WTC11 (cell line): ENCODE data around the gene TTC28. TPM values are rescaled to one million over a fixed set of nuclear protein-coding genes. Genes with fewer than 3 reads are reported as not detected.

Experiments used
- ATAC-seq: fragments of 200-7000 bp; cut with Tn5 transposase; 2 replicates; pipeline ENCODE4 v1.10.0; 2021; ENCODE audit warnings: mild to moderate bottlenecking, moderate library complexity
- CTCF ChIA-PET: fragments of 300-600 bp; sonication (Branson Sonifier 250); formaldehyde crosslinking; loops from one replicate; lab custom pipeline; 2021; ENCODE audit warnings: antibody characterized with exemption; lab: Charles Lee
- POLR2A ChIA-PET: fragments of 350-600 bp; sonication (Branson Sonifier 250); formaldehyde crosslinking; loops from one replicate; lab custom pipeline; 2021; ENCODE audit warnings: antibody characterized with exemption; lab: Charles Lee
- DNase-seq: peaks from one replicate; pipeline ENCODE4 v3.0.0; 2021; ENCODE audit warnings: low spot score
- H3K27ac Mint-ChIP-seq: 2 replicates; pipeline ENCODE4 v1.8.0; 2021; ENCODE audit warnings: mixed read lengths
- H3K27me3 Mint-ChIP-seq: 2 replicates; pipeline ENCODE4 v1.8.0; 2021; ENCODE audit warnings: low read depth, mild to moderate bottlenecking, moderate library complexity, mixed read lengths
- H3K36me3 Mint-ChIP-seq: 2 replicates; pipeline ENCODE4 v1.8.0; 2021; ENCODE audit warnings: mixed read lengths
- H3K4me1 Mint-ChIP-seq: 2 replicates; pipeline ENCODE4 v1.8.0; 2022; ENCODE audit warnings: mixed read lengths
- H3K4me3 Mint-ChIP-seq: 2 replicates; pipeline ENCODE4 v1.8.0; 2021; ENCODE audit warnings: mild to moderate bottlenecking, moderate library complexity, mixed read lengths
- H3K9me3 Mint-ChIP-seq: 2 replicates; pipeline ENCODE4 v1.8.0; 2021; ENCODE audit warnings: mixed read lengths
- AR ChIP-seq: fragments of 250-450 bp; sonication (Bioruptor Pico); IDR thresholded peaks from 2 replicates; pipeline ENCODE4 v1.9.0; 2021; ENCODE audit warnings: mild to moderate bottlenecking
- ATF1 ChIP-seq: sonication (generic); formaldehyde crosslinking; IDR thresholded peaks from 2 replicates; pipeline ENCODE4 v1.8.1; 2023; ENCODE audit warnings: mild to moderate bottlenecking, moderate library complexity, missing genetic modification reagents
- ATF2 ChIP-seq: sonication (generic); formaldehyde crosslinking; IDR thresholded peaks from 2 replicates; pipeline ENCODE4 v1.8.1; 2022; ENCODE audit warnings: low read depth, missing genetic modification reagents, borderline replicate concordance
- CREB1 ChIP-seq: sonication (generic); formaldehyde crosslinking; IDR thresholded peaks from 2 replicates; pipeline ENCODE4 v1.8.0; 2023; ENCODE audit warnings: mild to moderate bottlenecking, missing genetic modification reagents
- ELF4 ChIP-seq: sonication (generic); formaldehyde crosslinking; IDR thresholded peaks from 2 replicates; pipeline ENCODE4 v1.8.1; 2022; ENCODE audit warnings: low read depth, mild to moderate bottlenecking, moderate library complexity, missing genetic modification reagents
- FOXJ3 ChIP-seq: sonication (generic); formaldehyde crosslinking; IDR thresholded peaks from 2 replicates; pipeline ENCODE4 v1.9.0; 2021; ENCODE audit warnings: missing genetic modification reagents, mild to moderate bottlenecking, borderline replicate concordance
- FOXK1 ChIP-seq: sonication (generic); formaldehyde crosslinking; IDR thresholded peaks from 2 replicates; pipeline ENCODE4 v1.8.0; 2022; ENCODE audit warnings: mild to moderate bottlenecking, moderate library complexity, missing genetic modification reagents
- GABPB1 ChIP-seq: sonication (generic); formaldehyde crosslinking; IDR thresholded peaks from 2 replicates; pipeline ENCODE4 v1.8.1; 2023; ENCODE audit warnings: mild to moderate bottlenecking, missing genetic modification reagents
- IRF2 ChIP-seq: sonication (generic); formaldehyde crosslinking; IDR thresholded peaks from 2 replicates; pipeline ENCODE4 v1.8.0; 2022; ENCODE audit warnings: low read depth, missing genetic modification reagents, borderline replicate concordance
- NFATC4 ChIP-seq: fragments of 250-450 bp; sonication (Bioruptor Pico); IDR thresholded peaks from 2 replicates; pipeline ENCODE4 v1.9.0; 2021; ENCODE audit warnings: mild to moderate bottlenecking
- RORB ChIP-seq: fragments of 250-450 bp; sonication (Bioruptor Pico); IDR thresholded peaks from 2 replicates; pipeline ENCODE4 v1.9.0; 2021; ENCODE audit warnings: mild to moderate bottlenecking
- STAT6 ChIP-seq: sonication (generic); formaldehyde crosslinking; conservative IDR thresholded peaks from 2 replicates; pipeline ENCODE4 v1.8.1; 2023; ENCODE audit warnings: mild to moderate bottlenecking, low read depth, missing genetic modification reagents, moderate library complexity
- TCF7 ChIP-seq: sonication (generic); formaldehyde crosslinking; IDR thresholded peaks from 2 replicates; pipeline ENCODE4 v1.8.0; 2022; ENCODE audit warnings: mild to moderate bottlenecking, low read depth, missing genetic modification reagents, moderate library complexity
- ZBTB21 ChIP-seq: sonication (generic); formaldehyde crosslinking; IDR thresholded peaks from 2 replicates; pipeline ENCODE4 v1.8.1; 2023; ENCODE audit warnings: mild to moderate bottlenecking, missing genetic modification reagents, borderline replicate concordance
- ZNF138 ChIP-seq: sonication (generic); formaldehyde crosslinking; conservative IDR thresholded peaks from 2 replicates; pipeline ENCODE4 v1.8.1; 2022; ENCODE audit warnings: mild to moderate bottlenecking, moderate library complexity, missing genetic modification reagents
- ZNF416 ChIP-seq: fragments of 250-450 bp; sonication (Bioruptor Pico); IDR thresholded peaks from 2 replicates; pipeline ENCODE4 v1.9.0; 2021; ENCODE audit warnings: mild to moderate bottlenecking, inconsistent platforms
- total RNA-seq: library from RNA; stranded (reverse); gene quantifications from 3 replicates; pipeline ENCODE4 v1.2.3, GENCODE V29; 2021
- TF ChIP-seq, protein P1 (sequence below): sonication (generic); formaldehyde crosslinking; IDR thresholded peaks from 2 replicates; pipeline ENCODE4 v1.8.1; 2022; ENCODE audit warnings: mild to moderate bottlenecking, moderate library complexity, missing genetic modification reagents
- TF ChIP-seq, protein P2 (sequence below): fragments of 250-450 bp; sonication (Bioruptor Pico); IDR thresholded peaks from 2 replicates; pipeline ENCODE4 v1.9.0; 2021; ENCODE audit warnings: mild to moderate bottlenecking

The TTC28 gene
- total RNA-seq, 1 experiment from 2014 or later: 13.0 TPM

GRCh38 chr22:28630177-28630574, 49.5 kb downstream of the TTC28 start:
- no peak overlapping the region for H3K4me3 Mint-ChIP-seq
- CTCF ChIA-PET: interaction anchor here (1.2 to 1.3 kb wide), 2 partner anchors 11 to 225 kb away, joined by 3 to 4 read pairs; no protein-coding TSS in a partner anchor

DNA sequence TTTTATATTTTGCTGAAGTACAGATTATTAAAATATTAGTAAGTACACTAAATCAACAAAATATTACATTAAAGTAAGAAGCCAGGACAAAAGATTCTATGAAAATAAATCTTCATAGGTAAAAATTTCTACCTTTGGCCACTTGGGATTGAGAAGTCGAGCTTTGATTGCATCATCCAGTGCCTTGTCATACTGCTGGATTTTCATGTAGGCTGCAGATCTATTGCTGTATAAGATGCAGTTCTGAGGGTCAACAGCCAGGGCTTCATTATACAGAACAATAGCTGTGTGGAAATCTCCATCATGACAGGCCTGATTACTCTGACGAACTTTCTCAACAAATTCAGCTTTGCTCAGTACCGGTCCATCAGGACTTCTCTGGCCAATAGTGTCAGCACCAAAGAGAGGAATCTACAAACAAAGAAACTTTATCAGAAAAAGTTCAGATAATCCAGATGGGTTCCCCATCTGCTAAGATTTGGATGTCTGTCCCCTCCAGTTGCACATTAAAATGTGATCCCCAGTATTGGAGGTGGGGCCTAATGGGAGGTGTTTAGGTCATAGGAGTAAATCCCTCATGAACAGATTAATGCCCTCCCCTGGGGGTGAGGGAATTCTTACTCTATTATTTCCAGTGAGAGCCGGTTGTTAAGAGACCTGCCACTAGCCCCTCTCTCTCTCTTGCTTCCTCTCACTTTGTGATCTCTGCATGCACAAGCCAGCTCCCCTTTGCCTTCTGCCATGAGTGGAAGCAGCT, 50.0 kb downstream of the TTC28 start:
- Mint-ChIP-seq H3K4me3 (no peak overlapping the region), H3K9me3 (no peaks in the 10 kb centered on the region), H3K27me3 (no peaks in the 10 kb centered on the region), H3K36me3 (no peaks in the 10 kb centered on the region), H3K27ac (peak overlapping the region; percentile 59), H3K4me1 (peaks cover 14% of the 10 kb centered on the region)
- ChIA-PET CTCF (interaction anchor here (1.2 to 1.3 kb wide), 2 partner anchors 11 to 226 kb away, joined by 3 to 4 read pairs; no protein-coding TSS in a partner anchor), POLR2A (no interaction called here)
- TF ChIP-seq IRF2 (CRISPR knock-in tag) (no peak), GABPB1 (CRISPR knock-in tag) (peak; percentile 30; the same call in 1 of the 2 replicates), FOXK1 (CRISPR knock-in tag) (no peak)
- ATAC-seq (peak; percentile 70), DNase-seq (no peak)

More at GRCh38 chr22:28630177-28630574, 49.5 kb downstream of the TTC28 start:
- peak; percentile 44 for ATAC-seq
- no peak for DNase-seq
- H3K9me3 Mint-ChIP-seq: no peaks in the 10 kb centered on the region
- no peaks in the 10 kb centered on the region for H3K27me3 Mint-ChIP-seq
- no peaks in the 10 kb centered on the region for H3K36me3 Mint-ChIP-seq
- TF ChIP-seq ATF1 (no peak), TCF7 (CRISPR knock-in tag) (no peak)
- H3K27ac Mint-ChIP-seq: peak overlapping the region; percentile 59; the same call in 1 of the 2 replicates
- POLR2A ChIA-PET: no interaction called here
- peaks cover 14% of the 10 kb centered on the region for H3K4me1 Mint-ChIP-seq

DNA sequence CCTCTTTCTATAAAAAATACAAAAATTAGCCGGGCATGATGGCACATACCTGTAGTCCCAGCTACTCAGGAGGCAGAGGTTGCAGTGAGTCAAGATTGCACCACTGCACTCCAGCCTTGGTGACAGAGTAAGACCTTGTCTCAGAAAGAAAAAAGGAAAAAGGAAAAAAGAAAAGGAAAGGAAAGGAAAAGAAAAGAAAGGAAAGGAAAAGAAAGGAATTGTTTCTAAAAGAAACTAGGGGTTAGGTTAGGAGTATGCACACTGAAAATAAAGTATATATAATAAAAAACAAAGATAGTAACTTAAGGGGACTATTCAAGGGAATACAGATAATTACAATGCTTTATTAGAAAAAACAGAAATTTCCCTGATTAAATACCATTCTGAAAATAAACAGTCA, 50.9 kb downstream of the TTC28 start:
- no peak overlapping the region for H3K27ac Mint-ChIP-seq
- no peak overlapping the region for H3K4me3 Mint-ChIP-seq
- H3K4me1 Mint-ChIP-seq: peaks cover 14% of the 10 kb centered on the region
- DNase-seq (no peak), ATAC-seq (no peak)
- no peaks in the 10 kb centered on the region for H3K27me3 Mint-ChIP-seq
- H3K9me3 Mint-ChIP-seq: no peaks in the 10 kb centered on the region
- POLR2A ChIA-PET: no interaction called here
- CTCF ChIA-PET: no interaction called here
- H3K36me3 Mint-ChIP-seq: no peaks in the 10 kb centered on the region
- TF ChIP-seq ZBTB21 (CRISPR knock-in tag) (no peak), STAT6 (CRISPR knock-in tag) (no peak), ATF1 (no peak), ELF4 (CRISPR knock-in tag) (no peak), AR (no peak), CREB1 (CRISPR knock-in tag) (no peak)
- TF ChIP-seq, all 79 proteins: peak for 0

- POLR2A ChIA-PET: no interaction called here
- peaks cover 14% of the 10 kb centered on the region for H3K4me1 Mint-ChIP-seq
- H3K27me3 Mint-ChIP-seq: no peaks in the 10 kb centered on the region
- no peaks in the 10 kb centered on the region for H3K9me3 Mint-ChIP-seq
- no peak overlapping the region for H3K27ac Mint-ChIP-seq
- CTCF ChIA-PET: no interaction called here
- DNase-seq: no peak
- no peak for ATAC-seq
- no peaks in the 10 kb centered on the region for H3K36me3 Mint-ChIP-seq
- H3K4me3 Mint-ChIP-seq: no peak overlapping the region
- TF ChIP-seq, protein P1, sequence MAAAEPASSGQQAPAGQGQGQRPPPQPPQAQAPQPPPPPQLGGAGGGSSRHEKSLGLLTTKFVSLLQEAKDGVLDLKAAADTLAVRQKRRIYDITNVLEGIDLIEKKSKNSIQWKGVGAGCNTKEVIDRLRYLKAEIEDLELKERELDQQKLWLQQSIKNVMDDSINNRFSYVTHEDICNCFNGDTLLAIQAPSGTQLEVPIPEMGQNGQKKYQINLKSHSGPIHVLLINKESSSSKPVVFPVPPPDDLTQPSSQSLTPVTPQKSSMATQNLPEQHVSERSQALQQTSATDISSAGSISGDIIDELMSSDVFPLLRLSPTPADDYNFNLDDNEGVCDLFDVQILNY (CRISPR knock-in tag): no peak
- TF ChIP-seq NFATC4 (CRISPR knock-in tag) (no peak), ELF4 (CRISPR knock-in tag) (no peak), ZNF416 (CRISPR knock-in tag) (no peak), FOXJ3 (no peak), ZNF138 (CRISPR knock-in tag) (no peak), ATF2 (CRISPR knock-in tag) (no peak), GABPB1 (CRISPR knock-in tag) (no peak), RORB (no peak), ATF1 (no peak), IRF2 (CRISPR knock-in tag) (no peak)
- TF ChIP-seq, protein P2, sequence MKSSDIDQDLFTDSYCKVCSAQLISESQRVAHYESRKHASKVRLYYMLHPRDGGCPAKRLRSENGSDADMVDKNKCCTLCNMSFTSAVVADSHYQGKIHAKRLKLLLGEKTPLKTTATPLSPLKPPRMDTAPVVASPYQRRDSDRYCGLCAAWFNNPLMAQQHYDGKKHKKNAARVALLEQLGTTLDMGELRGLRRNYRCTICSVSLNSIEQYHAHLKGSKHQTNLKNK (CRISPR knock-in tag): no peak
These were observed 51.8 kb downstream of the TTC28 start for GRCh38 chr22:28627791-28628190.
